Measurements from ENCODE around the gene HES2. TPM values are rescaled to one million over a fixed set of nuclear protein-coding genes. Genes with fewer than 3 reads are reported as not detected.
"Not testable (repeated sequence)": the region's sequence is repeated elsewhere in the genome, so short reads cannot be mapped to it uniquely, and the experiment has no call there.

Gene HES2
- polyA plus RNA-seq, 2 of the 4 experiments (the other 2 are of a cell fraction): 0.75 to 1.8 TPM

DNA sequence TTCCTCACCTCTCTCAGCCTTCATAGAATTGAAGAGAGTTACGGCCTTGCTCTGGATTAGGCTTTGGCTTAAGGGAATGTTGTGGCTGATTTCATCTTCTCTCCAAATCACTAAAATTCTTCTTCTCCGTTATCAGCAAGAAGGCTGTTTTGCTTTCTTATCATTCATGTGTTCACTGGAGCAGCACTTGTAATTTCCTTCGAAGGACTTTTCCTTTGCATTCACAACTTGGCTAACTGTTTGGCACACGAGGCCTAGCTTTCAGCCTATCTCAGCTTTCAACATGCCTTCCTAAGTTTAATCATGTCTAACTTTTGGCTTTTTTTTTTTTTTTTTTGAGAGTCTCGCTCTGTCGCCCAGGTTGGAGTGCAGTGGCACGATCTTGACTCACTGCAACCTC, 47.5 kb downstream of the HES2 start:
- CTCF ChIA-PET: interaction anchor here (0.7 to 28.6 kb wide), 3 partner anchors 25 to 125 kb away, joined by 3 to 575 read pairs (median 4); partner anchors contain the start of gene ACOT7
- H3K27ac ChIP-seq; POLR2A ChIA-PET; FAIRE-seq; H3K4me2 ChIP-seq; H3K4me1 ChIP-seq; H3K4me3 ChIP-seq; DNase-seq (ENCODE audit: low read depth in 1 of 2, low spot score in 1 of 2); H3K9me3 ChIP-seq; ATAC-seq: not testable (repeated sequence)
- WGBS (ENCODE audit: missing lambda C conversion rate): 93% methylated on average over 7 of the region's 7 CpGs

DNA sequence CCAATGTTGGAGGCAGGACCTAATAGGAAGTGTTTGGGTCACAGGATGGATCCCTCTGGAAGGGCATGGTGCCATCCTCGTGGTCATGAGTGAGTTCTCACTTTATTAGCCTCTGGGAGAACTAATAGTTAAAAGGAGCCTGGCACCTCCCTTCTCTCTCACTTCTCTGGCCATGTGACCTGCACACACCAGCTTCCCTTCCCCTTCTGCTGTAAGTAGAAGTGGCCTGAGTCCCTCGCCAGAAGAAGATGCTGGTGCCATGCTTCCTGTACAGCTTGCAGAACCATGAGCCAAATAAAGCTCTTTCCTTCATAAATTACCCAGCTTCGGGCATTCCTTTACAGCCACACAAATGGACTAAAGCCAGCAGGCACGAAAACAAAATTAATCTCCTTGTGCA, 49.7 kb downstream of the HES2 start:
- no peak for ATAC-seq
- 86% methylated on average over 4 of the region's 4 CpGs for WGBS (ENCODE audit: missing lambda C conversion rate)
- no peaks in the 10 kb centered on the region for H3K4me1 ChIP-seq
- H3K9me3 ChIP-seq: no peaks in the 10 kb centered on the region
- no peak overlapping the region for H3K4me2 ChIP-seq
- H3K27ac ChIP-seq: no peak overlapping the region
- H3K4me3 ChIP-seq: no peak overlapping the region
- TF ChIP-seq SREBF2 (IDR thresholded peaks at IDR 0.05) (no peak), CHD2 (IDR thresholded peaks at IDR 0.05; ENCODE audit: low read length, partially characterized antibody) (no peak), CHD4 (IDR thresholded peaks at IDR 0.05; ENCODE audit: borderline replicate concordance) (no peak), POLR2AphosphoS2 (conservative IDR thresholded peaks at IDR 0.05; ENCODE audit: low read length) (no peak), HDAC2 (IDR thresholded peaks at IDR 0.05) (no peak), RARB (CRISPR knock-in tag; IDR thresholded peaks at IDR 0.05) (no peak), BCL3 (IDR thresholded peaks at IDR 0.05) (no peak), NPAS2 (CRISPR knock-in tag; IDR thresholded peaks at IDR 0.05; ENCODE audit: borderline replicate concordance) (no peak), HOXA7 (CRISPR knock-in tag; IDR thresholded peaks at IDR 0.05) (no peak), HOXB13 (CRISPR knock-in tag; IDR thresholded peaks at IDR 0.05; ENCODE audit: low read depth) (no peak), RCOR1 (IDR thresholded peaks at IDR 0.05; ENCODE audit: low read depth, low read length) (no peak), MAFK (IDR thresholded peaks at IDR 0.05; ENCODE audit: partially characterized antibody) (no peak), EHMT2 (IDR thresholded peaks at IDR 0.05; ENCODE audit: low read depth) (no peak)
- no peak for FAIRE-seq
- no peak for DNase-seq (ENCODE audit: low read depth in 1 of 2, low spot score in 1 of 2)
- ChIA-PET CTCF (interaction anchor here (0.6 to 28.6 kb wide), 4 partner anchors 10 to 70 kb away, joined by 3 to 575 read pairs (median 6); partner anchors contain the start of gene ACOT7), POLR2A (interaction anchor here (1.1 kb wide), 1 partner anchor 12 kb away, joined by 6 read pairs; no protein-coding TSS in a partner anchor)

GRCh38 chr1:6367381-6368012, 52.2 kb downstream of the HES2 start:
- Histone ChIP-seq H3K4me1 (no peaks in the 10 kb centered on the region; the same call in 2 of the 3 replicates), H3K4me3 (no peak overlapping the region), H3K9me3 (no peaks in the 10 kb centered on the region), H3K4me2 (no peak overlapping the region), H3K27ac (0 out of 6 replicates have a peak overlapping the region, but pooled peaks of 1 of the 2 experiments have one; percentile 21)
- POLR2A ChIA-PET: interaction anchor here (1.6 kb wide), 1 partner anchor 26 kb away, joined by 9 read pairs; the partner anchor contains the start of gene ACOT7
- ATAC-seq: peak in 1 of 2 experiments; percentile 40; a peak in 3 of 6 replicates
- WGBS (ENCODE audit: missing lambda C conversion rate): 83% methylated on average over 6 of the region's 9 CpGs
- CTCF ChIA-PET: interaction anchor here (0.6 to 28.6 kb wide), 7 partner anchors 9 to 208 kb away, joined by 4 to 575 read pairs (median 7); partner anchors contain the start of gene ACOT7
- FAIRE-seq: no peak
- TF ChIP-seq HES2 (IDR thresholded peaks at IDR 0.05) (no peak), ZFP36 (IDR thresholded peaks at IDR 0.05; ENCODE audit: borderline replicate concordance, partially characterized antibody) (no peak), MAZ (IDR thresholded peaks at IDR 0.05; ENCODE audit: borderline replicate concordance, low read depth, low read length) (no peak), RFX5 (IDR thresholded peaks at IDR 0.05) (no peak), PHF8 (IDR thresholded peaks at IDR 0.05; ENCODE audit: borderline replicate concordance, low read depth) (no peak), ESRRA (IDR thresholded peaks at IDR 0.05; ENCODE audit: borderline replicate concordance, low read length) (no peak)
- TF ChIP-seq, protein P1, sequence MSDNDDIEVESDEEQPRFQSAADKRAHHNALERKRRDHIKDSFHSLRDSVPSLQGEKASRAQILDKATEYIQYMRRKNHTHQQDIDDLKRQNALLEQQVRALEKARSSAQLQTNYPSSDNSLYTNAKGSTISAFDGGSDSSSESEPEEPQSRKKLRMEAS (IDR thresholded peaks at IDR 0.05): no peak
- DNase-seq (ENCODE audit: low read depth in 1 of 2, low spot score in 1 of 2): no peak

Measured in A549 (cell line).